HepG2 (cell line): Measurements from ENCODE around the gene POC1A.

Source experiments
- JUND ChIP-seq: sonication (generic); formaldehyde crosslinking; IDR thresholded peaks from 2 replicates; pipeline ENCODE4 v1.8.0; 2022; ENCODE audit warnings: mild to moderate bottlenecking, missing genetic modification reagents
- TCF7 ChIP-seq: sonication (generic); IDR thresholded peaks from 2 replicates; pipeline ENCODE4 v1.6.1; 2016; ENCODE audit warnings: antibody characterized with exemption, low read depth

DNA sequence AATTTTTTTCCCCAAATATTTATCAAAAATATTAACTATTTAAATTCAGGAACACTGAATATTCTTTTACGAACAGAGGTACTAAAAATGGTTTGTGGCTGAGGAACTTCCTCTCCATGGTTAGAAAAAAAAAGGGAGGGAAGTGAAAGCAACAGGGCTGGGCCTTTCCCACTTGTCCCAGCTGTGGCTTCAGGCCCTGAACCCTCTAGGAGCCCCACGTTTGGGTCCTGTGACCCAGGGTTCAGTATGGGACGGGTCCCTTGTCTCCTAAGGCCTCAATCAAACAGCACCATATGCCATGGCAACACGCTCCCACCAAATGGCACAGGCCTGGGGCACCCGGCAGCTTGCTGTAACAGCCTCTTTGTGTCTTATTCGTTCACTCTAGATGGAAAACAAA, 32.4 kb downstream of the POC1A start:
- TF ChIP-seq JUND (CRISPR knock-in tag) (no peak), TCF7 (no peak)
